ENCODE data around the gene POLD2.

POLD2 gene

GRCh38 chr7:44097064-44097932, 26.1 kb downstream of the POLD2 start:
- Histone ChIP-seq H3K79me2 (ENCODE audit: insufficient read depth, low read depth) (no peaks in the 10 kb centered on the region), H3K4me2 (peak overlapping the region; percentile 11; the same call in 1 of the 2 replicates), H3K27ac (peak overlapping the region; percentile 40; the same call in 1 of the 2 replicates), H3K4me1 (ENCODE audit: low read depth, poor library complexity, severe bottlenecking) (peaks cover 22% of the 10 kb centered on the region), H3K36me3 (ENCODE audit: insufficient read depth) (no peaks in the 10 kb centered on the region), H3K9ac (no peak overlapping the region), H3K27me3 (ENCODE audit: insufficient read depth, low read depth) (no peaks in the 10 kb centered on the region), H4K20me1 (ENCODE audit: insufficient read depth) (no peaks in the 10 kb centered on the region), H3K4me3 (IDR thresholded peaks at IDR 0.05; ENCODE audit: insufficient read depth, low read depth, low read length) (no peak overlapping the region), H2AFZ (ENCODE audit: low read depth) (peak overlapping the region; percentile 48; the same call in 1 of the 2 replicates)
- TF ChIP-seq CTCF (conservative IDR thresholded peaks at IDR 0.05; ENCODE audit: low read depth, low read length) = no peak

GRCh38 chr7:44096326-44096881, 26.9 kb downstream of the POLD2 start:
- Histone ChIP-seq H3K27ac (no peak overlapping the region), H3K36me3 (ENCODE audit: insufficient read depth) (no peaks in the 10 kb centered on the region), H3K9ac (no peak overlapping the region), H2AFZ (ENCODE audit: low read depth) (no peak overlapping the region), H4K20me1 (ENCODE audit: insufficient read depth) (no peaks in the 10 kb centered on the region), H3K79me2 (ENCODE audit: insufficient read depth, low read depth) (no peaks in the 10 kb centered on the region), H3K4me1 (ENCODE audit: low read depth, poor library complexity, severe bottlenecking) (peaks cover 22% of the 10 kb centered on the region), H3K27me3 (ENCODE audit: insufficient read depth, low read depth) (no peaks in the 10 kb centered on the region), H3K4me2 (no peak overlapping the region), H3K4me3 (IDR thresholded peaks at IDR 0.05; ENCODE audit: insufficient read depth, low read depth, low read length) (no peak overlapping the region)
- no peak for TF ChIP-seq CTCF (conservative IDR thresholded peaks at IDR 0.05; ENCODE audit: low read depth, low read length)

- TF ChIP-seq CTCF (conservative IDR thresholded peaks at IDR 0.05; ENCODE audit: low read depth, low read length) = no peak
- no peak overlapping the region for H3K27ac ChIP-seq
- no peaks in the 10 kb centered on the region for H4K20me1 ChIP-seq (ENCODE audit: insufficient read depth)
- H3K4me1 ChIP-seq (ENCODE audit: low read depth, poor library complexity, severe bottlenecking) = peaks cover 22% of the 10 kb centered on the region
- no peak overlapping the region for H2AFZ ChIP-seq (ENCODE audit: low read depth)
- no peaks in the 10 kb centered on the region for H3K27me3 ChIP-seq (ENCODE audit: insufficient read depth, low read depth)
- H3K36me3 ChIP-seq (ENCODE audit: insufficient read depth) = no peaks in the 10 kb centered on the region
- H3K4me3 ChIP-seq (IDR thresholded peaks at IDR 0.05; ENCODE audit: insufficient read depth, low read depth, low read length) = no peak overlapping the region
- no peaks in the 10 kb centered on the region for H3K79me2 ChIP-seq (ENCODE audit: insufficient read depth, low read depth)
- H3K9ac ChIP-seq = no peak overlapping the region
- H3K4me2 ChIP-seq = no peak overlapping the region
These were observed 27.6 kb downstream of the POLD2 start for GRCh38 chr7:44095781-44096180.

- H3K27me3 ChIP-seq (ENCODE audit: insufficient read depth, low read depth) = no peaks in the 10 kb centered on the region
- H3K4me2 ChIP-seq = no peak overlapping the region
- H3K36me3 ChIP-seq (ENCODE audit: insufficient read depth) = no peaks in the 10 kb centered on the region
- no peaks in the 10 kb centered on the region for H4K20me1 ChIP-seq (ENCODE audit: insufficient read depth)
- no peak overlapping the region for H2AFZ ChIP-seq (ENCODE audit: low read depth)
- H3K79me2 ChIP-seq (ENCODE audit: insufficient read depth, low read depth) = no peaks in the 10 kb centered on the region
- H3K4me3 ChIP-seq (IDR thresholded peaks at IDR 0.05; ENCODE audit: insufficient read depth, low read depth, low read length) = no peak overlapping the region
- H3K9ac ChIP-seq = no peak overlapping the region
- peaks cover 22% of the 10 kb centered on the region for H3K4me1 ChIP-seq (ENCODE audit: low read depth, poor library complexity, severe bottlenecking)
- TF ChIP-seq CTCF (conservative IDR thresholded peaks at IDR 0.05; ENCODE audit: low read depth, low read length) = no peak
- no peak overlapping the region for H3K27ac ChIP-seq
These were observed 28.3 kb downstream of the POLD2 start for GRCh38 chr7:44094883-44095592.

Measured in KMS-11 (cell line).